Fibroblast of lung (primary cell): Measurements from ENCODE around the gene EEFSEC.

Experiments used
- CTCF ChIP-seq, 2 donors: IDR thresholded peaks in 1 of 2; conservative IDR thresholded peaks in 1 of 2; 1 replicate in 1 of 2; 2 replicates in 1 of 2; pipeline ENCODE4 v1.5.1; 2011 to 2012; ENCODE audit warnings: low read length in 2 of 2, control low read depth in 1 of 2, inconsistent platforms in 1 of 2, low read depth in 1 of 2, mild to moderate bottlenecking in 1 of 2
- EZH2 ChIP-seq: IDR thresholded peaks from 2 replicates; pipeline ENCODE4 v1.5.1; 2012; ENCODE audit warnings: low read length, control low read depth, mild to moderate bottlenecking; ENCODE audit errors: missing control alignments

GRCh38 chr3:128168836-128169235 is 15.6 kb downstream of the EEFSEC start:
- TF ChIP-seq CTCF (conservative IDR thresholded peaks at IDR 0.05 in 1 of 2, IDR thresholded peaks at IDR 0.05 in 1 of 2; ENCODE audit: low read depth in 1 of 2, low read length in 2 of 2) (no peak), EZH2 (no peak)
